ENCODE results near the gene ZNF37A.
"Not testable (repeated sequence)": the region's sequence is repeated elsewhere in the genome, so short reads cannot be mapped to it uniquely, and the experiment has no call there.

DNA sequence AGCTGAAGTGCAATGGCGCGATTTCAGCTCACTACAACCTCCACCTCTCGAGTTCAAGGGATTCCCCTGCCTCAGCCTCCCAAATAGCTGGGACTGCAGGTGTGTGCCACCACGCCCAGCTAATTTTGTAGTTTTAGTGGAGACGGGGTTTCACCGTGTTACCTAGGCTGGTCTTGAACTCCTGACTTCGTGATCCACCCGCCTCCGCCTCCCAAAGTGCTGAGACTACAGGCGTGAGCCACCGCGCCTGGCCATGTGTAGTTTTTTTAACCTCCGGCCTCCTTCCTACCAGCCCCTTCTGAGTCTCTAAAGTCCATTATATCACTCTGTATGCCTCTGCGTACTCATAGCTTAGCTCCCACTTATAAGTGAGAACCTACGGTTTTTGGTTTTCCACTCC lies 819 bp upstream of the ZNF37A start:
- TF ChIP-seq CTCF (IDR thresholded peaks at IDR 0.05; ENCODE audit: low read depth, low read length); EZH2phosphoT487 (IDR thresholded peaks at IDR 0.05; ENCODE audit: low read depth): not testable (repeated sequence)
